Activated CD4-positive, alpha-beta T cell treated with anti-CD3 and anti-CD28 coated beads, Interleukin-2, amount 10 ng/mL, durations not matched to agents 24 days and 14 days (primary cell): ENCODE data around the gene FBLN5. TPM values are rescaled to one million over a fixed set of nuclear protein-coding genes. Genes with fewer than 3 reads are reported as not detected.
A peak's percentile ranks its signal among the peaks of the same experiment; 100 is the strongest.

Experiments
- DNase-seq: peaks from one replicate; pipeline ENCODE4 v3.0.0; 2022
- H3K27ac Mint-ChIP-seq: one replicate; pipeline ENCODE4 v1.8.0; 2022; ENCODE audit warnings: mild to moderate bottlenecking, mixed read lengths
- H3K27me3 Mint-ChIP-seq: one replicate; pipeline ENCODE4 v1.8.0; 2022; ENCODE audit warnings: mixed read lengths
- H3K36me3 Mint-ChIP-seq: one replicate; pipeline ENCODE4 v1.8.0; 2022; ENCODE audit warnings: low read depth, mild to moderate bottlenecking, mixed read lengths
- H3K4me1 Mint-ChIP-seq: one replicate; pipeline ENCODE4 v1.8.0; 2021; ENCODE audit warnings: mixed read lengths
- H3K4me3 Mint-ChIP-seq: one replicate; pipeline ENCODE4 v1.8.0; 2022; ENCODE audit warnings: mild to moderate bottlenecking, moderate library complexity, mixed read lengths
- H3K9me3 Mint-ChIP-seq: one replicate; pipeline ENCODE4 v1.8.0; 2021; ENCODE audit warnings: mixed read lengths
- intact Hi-C: fragments of 100-400 bp; cut with micrococcal nuclease; formaldehyde crosslinking; loops from one replicate; pipeline ENCODE4 v1.15.1; 2023
- total RNA-seq: library from RNA; stranded (reverse); gene quantifications from 2 replicates; pipeline ENCODE4 v1.2.3, GENCODE V29; 2022

FBLN5 gene
- total RNA-seq, 1 donor from 2014 or later = 0.68 TPM

DNA sequence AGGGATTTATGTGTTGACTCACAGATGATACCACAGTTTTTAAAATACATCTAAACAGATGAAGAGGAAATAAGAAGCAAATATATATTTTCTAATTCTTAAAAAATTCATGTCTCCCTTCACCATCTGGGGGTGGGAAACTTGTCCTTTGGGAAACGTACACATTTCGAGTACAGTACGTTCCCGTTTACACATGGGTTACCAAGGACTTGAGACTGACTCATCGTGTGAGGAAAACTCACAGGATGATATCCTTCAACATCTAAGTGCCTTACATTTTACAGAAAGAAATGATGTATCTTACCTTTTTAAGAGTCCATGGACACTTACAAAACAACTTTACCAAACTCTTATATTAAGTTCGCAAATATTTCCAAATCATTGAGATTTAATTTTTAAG lies 16.0 kb upstream of the FBLN5 start:
- H3K27ac Mint-ChIP-seq = no peak overlapping the region
- intact Hi-C loops = loop anchor here (5.0 kb wide), 1 partner anchor 91 kb away; no protein-coding TSS in a partner anchor
- DNase-seq = no peak
- peaks cover 6% of the 10 kb centered on the region for H3K36me3 Mint-ChIP-seq
- no peaks in the 10 kb centered on the region for H3K9me3 Mint-ChIP-seq
- H3K4me3 Mint-ChIP-seq = no peak overlapping the region
- H3K27me3 Mint-ChIP-seq = no peaks in the 10 kb centered on the region
- peaks cover 8% of the 10 kb centered on the region for H3K4me1 Mint-ChIP-seq

DNA sequence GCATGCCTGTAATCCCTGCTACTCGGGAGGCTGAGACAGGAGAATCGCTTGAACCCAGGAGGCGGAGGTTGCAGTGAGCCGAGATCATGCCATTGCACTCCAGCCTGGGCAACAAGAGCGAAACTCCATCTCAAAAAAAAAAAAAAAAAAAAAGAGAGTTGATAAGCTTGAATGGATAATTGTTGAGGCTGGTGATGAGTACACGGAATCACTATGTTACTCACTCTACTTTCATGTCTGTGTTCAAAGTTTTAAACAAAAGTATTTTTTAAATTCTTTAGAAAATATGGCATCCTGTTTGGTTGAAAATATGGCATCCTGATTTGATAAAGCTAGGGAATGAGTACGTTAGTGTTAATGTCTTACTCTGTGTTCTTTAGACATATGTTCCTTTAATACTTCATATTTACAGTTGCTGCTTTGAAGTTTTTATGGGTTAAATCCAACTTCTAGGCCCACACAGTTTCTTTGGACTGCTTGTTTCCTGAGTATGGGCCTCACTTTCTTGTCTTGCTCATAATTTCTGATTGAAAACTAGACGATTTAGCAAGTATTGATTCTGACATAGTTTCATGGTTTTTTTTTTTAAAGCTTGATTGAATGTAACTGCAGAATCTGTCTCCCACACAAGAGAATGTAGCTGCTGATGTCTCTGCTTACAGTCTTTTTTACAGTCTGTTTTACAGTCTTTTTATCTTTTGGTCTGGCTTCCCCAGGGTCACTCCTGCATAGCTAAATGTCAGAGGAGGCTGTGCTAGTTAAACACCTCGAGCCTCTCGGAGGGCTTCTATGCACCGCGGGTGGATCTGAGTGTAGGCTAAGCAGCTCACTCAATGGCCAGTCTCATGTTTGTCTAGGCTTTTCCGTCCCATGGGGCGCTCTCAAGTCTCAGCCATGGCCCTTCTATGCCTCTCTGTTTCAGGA lies 14.1 kb upstream of the FBLN5 start:
- Mint-ChIP-seq H3K27ac (peak overlapping the region; percentile 65), H3K4me1 (peaks cover 6% of the 10 kb centered on the region), H3K9me3 (no peaks in the 10 kb centered on the region), H3K27me3 (peaks cover 5% of the 10 kb centered on the region), H3K4me3 (peak overlapping the region; percentile 15), H3K36me3 (peaks cover 1% of the 10 kb centered on the region)
- no peak for DNase-seq
- intact Hi-C loops = loop anchor here (1.0 to 5.0 kb wide), 2 partner anchors 19 to 89 kb away; no protein-coding TSS in a partner anchor

- intact Hi-C loops = no loop called here
- Mint-ChIP-seq H3K27ac (no peak overlapping the region), H3K9me3 (no peaks in the 10 kb centered on the region), H3K4me1 (peaks cover 6% of the 10 kb centered on the region), H3K27me3 (peaks cover 7% of the 10 kb centered on the region), H3K4me3 (no peak overlapping the region), H3K36me3 (no peaks in the 10 kb centered on the region)
- no peak for DNase-seq
Measured at GRCh38 chr14:91957876-91958313, 10.4 kb upstream of the FBLN5 start.

DNA sequence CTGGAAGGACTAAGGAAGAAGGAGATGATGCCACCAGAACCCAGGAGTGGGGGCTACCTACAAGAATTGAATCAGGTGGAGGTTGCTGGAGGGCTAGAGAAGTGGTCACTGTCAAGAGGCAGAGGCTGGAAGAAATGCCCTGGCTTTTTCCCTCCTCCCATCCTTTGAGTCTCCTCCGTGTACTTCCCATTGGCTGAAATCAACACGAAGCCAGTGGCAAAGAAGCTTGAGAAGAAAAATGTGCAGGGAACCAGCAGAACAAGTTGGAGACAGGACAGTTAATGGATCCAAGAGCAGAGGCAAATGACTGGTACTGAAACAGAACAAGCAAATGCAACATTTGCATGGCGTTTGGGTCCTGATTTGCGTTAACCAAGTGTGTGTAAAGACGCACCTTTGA lies 9.1 kb upstream of the FBLN5 start:
- DNase-seq = no peak
- H3K27me3 Mint-ChIP-seq = peaks cover 8% of the 10 kb centered on the region
- H3K4me1 Mint-ChIP-seq = no peaks in the 10 kb centered on the region
- no peaks in the 10 kb centered on the region for H3K9me3 Mint-ChIP-seq
- H3K36me3 Mint-ChIP-seq = no peaks in the 10 kb centered on the region
- no peak overlapping the region for H3K27ac Mint-ChIP-seq
- no peak overlapping the region for H3K4me3 Mint-ChIP-seq
- intact Hi-C loops = no loop called here

GRCh38 chr14:91955168-91955567 lies 7.7 kb upstream of the FBLN5 start:
- DNase-seq = no peak
- Mint-ChIP-seq H3K4me3 (no peak overlapping the region), H3K36me3 (no peaks in the 10 kb centered on the region), H3K4me1 (no peaks in the 10 kb centered on the region), H3K9me3 (no peaks in the 10 kb centered on the region), H3K27me3 (peaks cover 13% of the 10 kb centered on the region), H3K27ac (no peak overlapping the region)
- intact Hi-C loops = no loop called here

- Mint-ChIP-seq H3K27me3 (peaks cover 27% of the 10 kb centered on the region), H3K27ac (no peak overlapping the region), H3K4me1 (no peaks in the 10 kb centered on the region), H3K9me3 (no peaks in the 10 kb centered on the region), H3K36me3 (no peaks in the 10 kb centered on the region), H3K4me3 (no peak overlapping the region)
- no peak for DNase-seq
- intact Hi-C loops = no loop called here
Measured at GRCh38 chr14:91953170-91953985, 5.9 kb upstream of the FBLN5 start.

- DNase-seq = no peak
- H3K9me3 Mint-ChIP-seq = no peaks in the 10 kb centered on the region
- peak overlapping the region; percentile 84 for H3K4me3 Mint-ChIP-seq
- intact Hi-C loops = loop anchor here (2.0 kb wide), 1 partner anchor 46 kb away; no protein-coding TSS in a partner anchor
- H3K36me3 Mint-ChIP-seq = peaks cover 2% of the 10 kb centered on the region
- no peak overlapping the region for H3K27ac Mint-ChIP-seq
- peaks cover 13% of the 10 kb centered on the region for H3K4me1 Mint-ChIP-seq
- H3K27me3 Mint-ChIP-seq = peaks cover 47% of the 10 kb centered on the region
Measured at GRCh38 chr14:91946622-91947474, 646 bp downstream of the FBLN5 start.

DNA sequence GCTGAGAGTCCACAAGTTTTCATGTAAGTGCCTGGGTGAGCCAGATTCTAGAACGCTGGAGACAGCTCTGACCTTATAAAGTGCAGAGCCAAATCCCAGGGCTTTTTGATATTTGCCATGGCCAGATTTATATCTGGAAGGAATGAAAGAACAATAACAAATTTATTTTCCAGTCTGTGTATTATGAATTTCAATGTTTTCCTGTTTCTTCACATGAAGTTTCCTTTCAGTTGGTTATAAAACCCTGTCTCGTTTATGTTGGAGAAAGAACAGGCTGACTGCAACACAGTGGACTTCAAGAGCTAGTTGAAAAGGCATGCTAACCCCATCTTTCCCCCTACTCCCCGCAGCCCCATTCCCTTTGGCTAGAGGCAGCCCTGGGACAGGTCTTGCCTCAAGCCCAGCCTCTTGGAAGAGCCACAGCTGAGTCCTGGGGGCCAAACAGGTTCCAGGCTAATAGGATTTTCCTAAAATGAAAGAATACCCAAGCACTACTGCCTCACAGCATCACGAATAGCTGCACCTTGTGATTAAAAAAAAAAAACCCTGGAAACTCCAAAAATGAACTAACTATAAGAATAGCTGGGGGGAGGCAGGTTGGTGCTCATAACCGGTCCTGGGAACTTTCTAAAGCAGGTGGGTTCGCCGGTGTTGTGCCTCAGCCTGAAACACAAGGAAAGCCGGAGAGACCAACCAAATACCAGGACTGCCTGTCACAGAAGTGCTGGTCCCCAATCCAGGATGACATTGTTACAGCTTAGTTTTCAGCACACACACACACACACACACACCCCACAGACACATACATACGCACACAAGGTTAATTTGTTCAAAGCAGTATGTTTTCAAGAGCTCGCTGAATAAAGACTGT lies 1.5 kb downstream of the FBLN5 start:
- intact Hi-C loops = loop anchor here (2.0 kb wide), 1 partner anchor 47 kb away; no protein-coding TSS in a partner anchor
- Mint-ChIP-seq H3K27ac (no peak overlapping the region), H3K4me3 (no peak overlapping the region), H3K27me3 (peaks cover 47% of the 10 kb centered on the region), H3K9me3 (no peaks in the 10 kb centered on the region), H3K36me3 (peaks cover 2% of the 10 kb centered on the region), H3K4me1 (peaks cover 16% of the 10 kb centered on the region)
- DNase-seq = no peak

GRCh38 chr14:91942946-91943345 lies 4.5 kb downstream of the FBLN5 start:
- Mint-ChIP-seq H3K9me3 (no peaks in the 10 kb centered on the region), H3K4me3 (no peak overlapping the region), H3K4me1 (peaks cover 14% of the 10 kb centered on the region), H3K27ac (no peak overlapping the region), H3K36me3 (peaks cover 2% of the 10 kb centered on the region), H3K27me3 (peaks cover 24% of the 10 kb centered on the region)
- DNase-seq = no peak
- intact Hi-C loops = no loop called here

DNA sequence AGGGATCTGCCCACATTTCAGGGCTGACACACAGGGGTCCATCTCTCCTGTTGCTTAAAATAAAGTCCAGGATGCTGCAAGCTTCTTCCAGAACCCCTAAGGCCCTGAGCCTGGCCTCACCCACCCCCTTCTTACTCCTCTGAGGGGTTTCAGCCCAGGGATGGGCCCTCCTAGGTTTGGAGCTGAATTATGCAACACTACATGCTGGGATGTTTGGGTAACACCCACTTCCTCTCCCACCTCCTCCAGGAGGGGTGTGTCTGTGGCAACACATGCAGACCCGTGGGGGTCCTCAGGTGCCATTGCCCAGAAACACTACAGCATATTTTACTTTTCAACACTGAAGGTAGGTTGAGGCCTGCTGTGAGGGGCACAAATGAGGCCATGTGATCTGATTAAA lies 5.4 kb downstream of the FBLN5 start:
- Mint-ChIP-seq H3K9me3 (no peaks in the 10 kb centered on the region), H3K27ac (no peak overlapping the region), H3K4me3 (no peak overlapping the region), H3K27me3 (peaks cover 21% of the 10 kb centered on the region), H3K36me3 (peaks cover 2% of the 10 kb centered on the region), H3K4me1 (peaks cover 13% of the 10 kb centered on the region)
- no peak for DNase-seq
- intact Hi-C loops = no loop called here

DNA sequence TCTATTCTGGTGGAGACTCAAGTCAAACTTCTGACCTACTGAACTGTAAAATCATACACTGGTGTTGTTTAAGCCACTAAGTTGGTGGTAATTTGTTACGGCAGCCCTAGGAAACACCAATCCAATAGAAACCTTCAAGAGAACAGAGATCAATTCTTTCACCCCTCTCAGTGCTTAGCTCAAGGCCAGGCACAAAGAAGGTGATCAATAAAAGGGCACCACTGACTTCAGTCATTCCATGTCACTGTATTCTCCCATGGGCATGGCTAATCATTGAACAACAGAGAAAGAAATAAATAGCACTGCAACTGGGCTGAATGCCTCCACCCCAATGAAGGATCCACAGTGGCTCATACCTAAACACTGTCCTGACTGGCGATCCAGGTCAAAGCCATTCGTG lies 7.3 kb downstream of the FBLN5 start:
- DNase-seq = no peak
- peaks cover 2% of the 10 kb centered on the region for H3K36me3 Mint-ChIP-seq
- no peak overlapping the region for H3K4me3 Mint-ChIP-seq
- H3K9me3 Mint-ChIP-seq = no peaks in the 10 kb centered on the region
- H3K27ac Mint-ChIP-seq = no peak overlapping the region
- H3K4me1 Mint-ChIP-seq = peaks cover 10% of the 10 kb centered on the region
- peaks cover 8% of the 10 kb centered on the region for H3K27me3 Mint-ChIP-seq
- intact Hi-C loops = no loop called here

DNA sequence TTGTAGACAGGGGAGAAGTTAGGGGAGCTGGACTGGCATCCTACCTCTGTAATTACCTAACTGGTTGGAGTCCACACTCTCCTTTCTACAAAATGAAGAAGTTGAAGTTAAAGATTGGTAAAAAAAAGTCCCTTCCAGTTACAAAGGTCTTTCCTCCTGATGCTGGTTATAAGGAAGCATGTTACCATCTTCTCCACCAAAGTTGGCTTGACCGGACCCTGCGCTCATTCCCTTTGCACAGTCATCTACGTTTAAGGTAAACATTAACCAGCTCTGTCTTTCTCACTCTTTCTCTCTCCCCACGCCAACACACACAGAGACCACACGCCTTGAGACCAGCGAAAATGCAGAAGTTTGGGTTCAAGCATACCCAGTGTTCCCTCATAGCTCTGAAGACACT lies 11.9 kb downstream of the FBLN5 start:
- Mint-ChIP-seq H3K36me3 (no peaks in the 10 kb centered on the region), H3K4me1 (no peaks in the 10 kb centered on the region), H3K27ac (no peak overlapping the region), H3K9me3 (no peaks in the 10 kb centered on the region), H3K27me3 (peaks cover 4% of the 10 kb centered on the region), H3K4me3 (no peak overlapping the region)
- intact Hi-C loops = no loop called here
- DNase-seq = no peak
